Body of pancreas (tissue), 4 donors: ENCODE measurements around the gene RREB1.

Experiments used
- CTCF ChIP-seq, 7 experiments: fragments of 450-650 bp in 4 of 7; fragments of 200-600 bp in 3 of 7; sonication (generic) in 3 of 7; IDR thresholded peaks; one replicate each; pipeline ENCODE4 v1.5.1; 2016 to 2019; ENCODE audit warnings: antibody characterized with exemption in 7 of 7
- POLR2A ChIP-seq, 3 donors: fragments of 450-650 bp; IDR thresholded peaks; one replicate each; pipeline ENCODE4 v1.6.1; 2016; ENCODE audit warnings: antibody characterized with exemption in 3 of 3, mild to moderate bottlenecking in 2 of 3

- TF ChIP-seq CTCF (IDR thresholded peaks at IDR 0.05) (no peak), POLR2A (IDR thresholded peaks at IDR 0.05) (no peak)
Measured at GRCh38 chr6:7239590-7239948, 131.8 kb downstream of the RREB1 start.
